ENCODE results near the gene RPUSD1. TPM values are rescaled to one million over a fixed set of nuclear protein-coding genes. Genes with fewer than 3 reads are reported as not detected.
"Not testable (repeated sequence)": the region's sequence is repeated elsewhere in the genome, so short reads cannot be mapped to it uniquely, and the experiment has no call there.

Gene RPUSD1
- total RNA-seq, 1 donor from 2014 or later, result 7.8 TPM

DNA sequence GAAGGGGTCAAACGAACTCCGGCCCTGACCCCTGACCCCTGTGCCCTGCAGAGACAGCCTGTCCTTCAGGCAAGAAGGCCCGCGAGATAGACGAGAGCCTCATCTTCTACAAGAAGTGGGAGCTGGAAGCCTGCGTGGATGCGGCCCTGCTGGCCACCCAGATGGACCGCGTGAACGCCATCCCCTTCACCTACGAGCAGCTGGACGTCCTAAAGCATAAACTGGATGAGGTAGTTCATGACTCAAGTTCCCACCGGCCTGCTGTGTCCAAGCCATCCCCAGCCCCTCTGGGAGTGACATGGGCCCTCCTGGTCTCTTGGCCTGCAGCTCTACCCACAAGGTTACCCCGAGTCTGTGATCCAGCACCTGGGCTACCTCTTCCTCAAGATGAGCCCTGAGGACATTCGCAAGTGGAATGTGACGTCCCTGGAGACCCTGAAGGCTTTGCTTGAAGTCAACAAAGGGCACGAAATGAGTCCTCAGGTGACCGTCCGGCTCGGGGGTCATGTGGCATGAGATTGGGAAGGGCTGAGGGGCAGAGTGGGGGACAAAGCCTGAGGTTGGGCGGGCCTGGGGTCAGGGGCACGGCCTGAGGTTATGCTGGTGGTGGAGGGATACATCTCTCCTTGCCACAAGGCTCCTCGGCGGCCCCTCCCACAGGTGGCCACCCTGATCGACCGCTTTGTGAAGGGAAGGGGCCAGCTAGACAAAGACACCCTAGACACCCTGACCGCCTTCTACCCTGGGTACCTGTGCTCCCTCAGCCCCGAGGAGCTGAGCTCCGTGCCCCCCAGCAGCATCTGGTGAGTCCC is 22.0 kb downstream of the RPUSD1 start:
- DNase-seq, result no peak

DNA sequence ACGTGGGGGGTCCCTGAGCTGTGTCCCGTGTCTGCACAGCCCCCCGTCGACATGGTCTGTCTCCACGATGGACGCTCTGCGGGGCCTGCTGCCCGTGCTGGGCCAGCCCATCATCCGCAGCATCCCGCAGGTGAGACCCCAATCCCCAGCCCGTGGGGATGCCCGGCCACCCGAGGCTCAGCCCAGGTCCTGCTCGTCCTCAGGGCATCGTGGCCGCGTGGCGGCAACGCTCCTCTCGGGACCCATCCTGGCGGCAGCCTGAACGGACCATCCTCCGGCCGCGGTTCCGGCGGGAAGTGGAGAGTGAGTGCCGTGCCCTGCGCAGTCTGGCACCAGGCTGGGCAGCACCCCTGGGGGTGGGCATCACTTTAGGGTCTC is 22.7 kb downstream of the RPUSD1 start:
- no peak for DNase-seq

DNA sequence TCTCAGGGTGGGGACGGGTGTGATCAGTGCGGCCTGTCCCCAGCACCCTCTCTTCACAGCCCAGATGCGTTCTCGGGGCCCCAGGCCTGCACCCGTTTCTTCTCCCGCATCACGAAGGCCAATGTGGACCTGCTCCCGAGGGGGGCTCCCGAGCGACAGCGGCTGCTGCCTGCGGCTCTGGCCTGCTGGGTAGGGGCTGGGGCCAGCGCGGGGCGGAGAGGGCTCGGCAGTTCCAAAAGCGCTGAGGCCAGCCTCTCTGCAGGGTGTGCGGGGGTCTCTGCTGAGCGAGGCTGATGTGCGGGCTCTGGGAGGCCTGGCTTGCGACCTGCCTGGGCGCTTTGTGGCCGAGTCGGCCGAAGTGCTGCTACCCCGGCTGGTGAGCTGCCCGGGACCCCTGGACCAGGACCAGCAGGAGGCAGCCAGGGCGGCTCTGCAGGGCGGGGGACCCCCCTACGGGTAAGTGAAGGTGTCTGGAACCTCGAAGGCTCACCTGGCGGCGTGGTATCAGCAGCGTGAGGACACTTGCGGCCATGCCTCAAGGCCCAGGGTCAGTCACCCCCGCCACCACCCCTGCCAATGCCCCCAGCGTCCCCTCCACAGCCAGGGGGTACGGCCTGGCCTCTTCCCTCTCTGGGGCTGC is 23.2 kb downstream of the RPUSD1 start:
- no peak for DNase-seq

DNA sequence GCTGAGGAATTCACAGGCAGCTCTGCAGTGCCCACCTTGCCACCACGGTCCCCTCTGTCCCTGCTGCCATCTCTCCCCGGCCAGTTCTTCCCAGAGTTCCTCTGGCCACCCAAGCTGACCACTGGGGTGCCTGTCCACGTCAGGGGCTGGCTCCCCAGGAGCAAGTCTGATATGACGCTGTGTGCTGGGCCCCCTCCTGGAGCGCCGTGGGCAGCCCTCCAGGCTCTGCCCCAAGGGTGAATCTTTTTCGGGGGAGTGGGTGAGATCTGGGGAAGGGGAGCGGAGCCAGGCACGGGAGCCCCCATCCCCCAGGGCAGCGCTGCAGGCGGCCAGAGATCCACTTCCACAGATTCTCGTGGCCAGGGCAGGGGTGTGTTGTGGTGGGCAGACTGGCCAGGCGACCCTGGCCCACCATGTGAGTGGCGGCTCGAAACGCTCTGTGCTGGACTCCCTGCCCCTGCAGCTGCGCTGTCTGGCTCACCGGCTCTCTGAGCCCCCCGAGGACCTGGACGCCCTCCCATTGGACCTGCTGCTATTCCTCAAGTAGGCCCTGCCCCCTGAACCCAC is 23.9 kb downstream of the RPUSD1 start:
- DNase-seq, result no peak

DNA sequence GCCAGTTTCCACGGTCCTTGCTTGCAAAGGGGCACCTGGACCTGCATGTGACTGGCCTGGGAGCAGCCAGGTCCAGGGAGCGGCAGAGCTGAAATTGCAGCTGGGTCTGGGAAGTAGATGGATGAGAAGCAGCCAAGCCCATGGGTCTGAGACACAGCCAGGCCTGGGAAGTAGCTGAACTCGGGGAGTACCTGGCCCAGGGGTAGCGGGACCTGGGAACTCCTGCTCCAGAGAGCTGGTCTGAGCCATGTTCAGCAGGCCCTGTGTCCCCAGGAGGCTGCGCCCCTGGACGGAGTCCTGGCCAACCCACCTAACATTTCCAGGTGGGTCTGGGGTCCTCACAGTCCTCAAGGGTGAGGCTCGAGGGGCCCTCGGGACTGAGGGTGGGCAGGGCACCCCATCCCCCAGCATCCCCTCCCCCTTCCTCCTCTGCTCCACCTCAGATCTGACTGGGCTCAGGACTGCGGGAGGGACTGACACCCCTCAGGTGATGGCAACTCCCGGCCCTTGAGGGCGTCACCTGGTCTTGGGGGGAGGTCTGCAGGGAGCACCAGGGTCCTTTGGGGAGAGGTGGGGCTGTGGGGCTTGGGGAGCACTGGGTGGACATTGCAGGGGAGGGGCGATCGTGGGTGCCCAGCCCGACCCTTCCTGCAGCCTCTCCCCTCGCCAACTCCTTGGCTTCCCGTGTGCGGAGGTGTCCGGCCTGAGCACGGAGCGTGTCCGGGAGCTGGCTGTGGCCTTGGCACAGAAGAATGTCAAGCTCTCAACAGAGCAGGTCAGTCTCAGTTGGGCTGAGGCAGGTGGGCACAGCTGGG is 24.6 kb downstream of the RPUSD1 start:
- no peak for DNase-seq

DNA sequence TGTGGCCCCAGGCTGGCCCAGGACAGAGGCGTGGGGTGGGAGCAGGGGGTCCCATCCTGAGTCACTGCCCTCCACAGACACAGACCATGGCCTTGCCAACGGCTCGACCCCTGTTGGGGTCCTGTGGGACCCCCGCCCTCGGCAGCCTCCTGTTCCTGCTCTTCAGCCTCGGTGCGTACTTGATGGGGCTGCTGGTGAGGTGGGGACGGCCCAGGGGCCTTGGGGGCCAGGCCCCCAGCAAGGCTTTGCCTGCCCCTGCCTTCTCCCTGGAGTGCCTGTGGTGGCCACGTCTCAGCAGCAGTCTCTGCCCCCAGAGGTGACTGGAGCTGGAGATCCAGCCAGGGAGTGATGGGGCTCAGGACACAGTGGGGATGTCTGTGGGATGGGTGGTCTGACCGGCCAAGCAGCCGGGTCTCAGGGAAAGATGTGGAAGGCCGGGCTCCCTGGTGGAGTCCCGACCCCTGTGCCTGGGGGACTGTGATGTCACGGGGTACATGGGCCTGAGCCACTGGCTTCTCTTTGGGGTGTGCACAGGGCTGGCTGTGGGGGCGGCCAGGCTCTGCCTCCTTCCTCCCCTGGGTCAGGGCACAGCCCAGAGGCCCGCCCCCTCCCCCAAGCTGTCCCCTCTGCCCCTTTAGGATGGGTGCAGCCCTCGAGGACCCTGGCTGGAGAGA is 25.4 kb downstream of the RPUSD1 start:
- DNase-seq, result no peak

DNA sequence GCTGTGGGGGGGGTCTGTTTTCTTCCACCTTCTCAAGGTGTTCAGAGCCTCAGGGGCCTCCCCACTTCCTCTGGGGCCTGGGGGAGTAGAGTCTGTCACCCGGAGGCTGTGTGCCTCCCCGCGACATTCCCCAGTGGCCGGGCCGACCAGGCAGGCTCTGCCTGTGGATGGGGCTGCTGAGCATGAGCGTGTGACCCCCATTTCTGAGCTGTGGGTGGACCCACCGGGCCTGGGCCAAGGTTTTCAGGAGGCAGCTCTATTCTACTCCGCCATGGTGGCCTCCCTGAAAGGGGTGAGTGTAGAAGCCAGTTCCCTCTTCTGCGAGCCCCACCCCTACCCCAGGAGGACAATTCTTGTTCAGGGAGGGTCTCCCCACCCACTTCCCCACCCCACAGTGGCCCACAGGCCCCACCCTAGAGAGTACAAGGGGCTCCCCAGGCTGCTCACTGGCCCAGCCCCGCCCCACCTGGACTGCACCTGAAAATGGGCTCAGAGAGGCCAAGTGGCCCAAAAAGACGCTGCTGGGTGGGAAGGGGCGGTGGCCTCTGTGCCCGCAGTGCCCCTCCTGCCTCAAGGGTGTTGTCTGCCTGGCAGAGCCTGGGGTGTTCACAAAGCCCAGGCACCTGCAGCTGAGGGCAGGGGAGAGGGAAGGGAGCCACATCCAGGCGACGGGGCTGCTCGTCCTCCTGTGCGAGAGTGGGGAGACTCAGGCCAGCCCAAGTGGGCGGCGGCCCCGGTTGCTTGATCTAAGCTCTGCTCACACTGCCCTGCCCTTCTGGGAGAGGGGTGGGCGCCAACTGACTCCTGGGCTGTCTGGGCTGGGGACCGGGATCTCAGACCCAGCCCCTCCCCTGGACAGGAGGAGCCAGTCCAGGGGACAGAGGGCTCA is 26.3 kb downstream of the RPUSD1 start:
- no peak for DNase-seq

DNA sequence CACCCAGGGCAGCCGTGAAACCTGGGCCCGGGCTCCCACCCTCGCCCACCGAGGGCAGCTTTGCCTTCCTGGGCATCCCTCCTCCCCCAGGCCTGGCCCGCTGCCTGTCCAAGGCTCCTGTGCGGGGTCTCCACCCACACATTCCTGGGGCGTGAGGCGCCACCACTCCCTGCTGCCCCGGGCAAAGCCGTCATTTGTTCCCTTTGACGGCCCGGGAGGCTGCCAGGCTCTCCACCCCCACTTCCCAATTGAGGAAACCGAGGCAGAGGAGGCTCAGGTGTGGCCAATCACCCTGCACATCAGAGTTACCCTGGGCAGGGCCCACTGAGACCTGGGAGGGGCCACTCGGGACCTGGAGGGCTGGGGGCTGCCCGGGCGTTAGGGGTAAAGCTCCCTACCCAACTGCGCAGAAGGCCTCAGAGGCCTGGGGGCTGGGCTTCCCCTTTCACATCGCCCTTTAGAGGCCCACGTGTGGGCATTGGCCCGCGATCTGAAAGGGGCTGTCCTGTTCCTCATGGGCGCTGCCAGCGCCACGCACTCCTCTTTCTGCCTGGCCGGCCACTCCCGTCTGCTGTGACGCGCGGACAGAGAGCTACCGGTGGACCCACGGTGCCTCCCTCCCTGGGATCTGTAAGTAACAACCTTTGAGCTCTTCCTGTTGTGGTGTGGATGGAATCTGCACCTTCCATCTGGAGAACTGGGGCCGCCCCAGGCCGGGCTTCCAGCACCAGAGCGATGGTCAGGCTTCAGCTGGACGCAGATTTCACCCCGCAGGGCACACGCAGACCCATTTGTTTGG is 27.4 kb downstream of the RPUSD1 start, which contains the start of gene MSLN:
Gene MSLN (plus strand): TSS at position 190 of the 799 bp plus-strand sequence. CDS start 1,947 bp downstream, outside the sequence.
- no peak for DNase-seq

DNA sequence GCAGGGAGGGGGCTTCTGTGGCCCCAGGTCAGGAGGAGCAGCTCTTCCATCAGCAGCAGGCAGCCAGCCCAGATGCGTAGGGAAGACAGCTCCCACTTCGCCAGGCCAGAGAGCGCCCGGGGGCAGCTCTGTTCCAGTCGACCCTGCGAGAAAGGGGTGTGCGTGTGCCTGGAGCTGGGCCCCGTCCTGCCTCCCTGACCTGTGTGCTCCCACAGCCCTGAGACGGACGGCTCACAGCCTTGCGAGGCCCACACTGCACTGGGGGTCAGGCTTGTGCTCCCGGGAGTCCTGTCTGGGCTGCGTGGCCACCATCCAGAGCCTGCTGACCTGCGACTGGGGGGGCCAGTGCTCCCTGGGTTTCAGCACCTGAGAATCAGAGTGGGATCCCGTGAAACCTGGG is 28.1 kb downstream of the RPUSD1 start:
- DNase-seq, result no peak

DNA sequence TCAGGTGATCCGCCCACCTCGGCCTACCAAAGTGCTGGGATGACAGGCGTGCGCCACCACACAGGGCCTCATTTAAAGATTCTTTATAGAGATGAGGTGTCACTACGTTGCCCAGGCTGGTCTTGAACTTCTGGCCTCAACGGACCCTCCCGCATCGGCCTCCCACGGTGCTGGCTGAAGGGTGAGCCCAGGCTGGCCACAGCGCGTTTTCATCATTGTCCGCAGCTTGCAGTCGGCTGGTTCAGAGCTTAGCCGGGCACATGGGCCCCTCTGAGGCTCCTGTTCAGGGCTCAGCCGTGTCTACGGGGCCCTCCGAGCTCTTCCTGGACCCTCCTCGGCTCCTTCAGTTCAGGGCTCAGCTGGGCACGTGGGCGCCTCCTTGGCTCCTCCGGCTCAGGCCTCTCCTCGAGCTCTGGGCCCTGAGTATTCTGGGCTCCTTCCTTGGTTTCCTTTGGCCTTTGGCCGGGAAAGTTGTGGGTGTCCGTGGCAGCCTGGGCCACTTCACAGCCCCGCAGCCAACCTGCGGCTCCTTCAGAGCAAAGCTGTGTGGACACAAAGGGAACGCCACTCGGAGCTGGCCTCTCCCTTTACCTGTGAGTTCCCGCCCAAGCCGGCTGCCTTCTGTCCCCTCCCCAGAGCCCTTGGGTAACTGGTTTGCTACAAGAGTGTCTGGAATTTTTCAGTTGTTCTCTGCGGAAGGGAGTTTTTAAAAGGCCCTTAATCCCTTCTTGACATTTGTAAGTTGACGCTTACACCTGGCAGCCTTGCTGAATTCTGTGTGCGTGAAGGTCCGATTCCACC is 28.9 kb downstream of the RPUSD1 start:
- no peak for DNase-seq

DNA sequence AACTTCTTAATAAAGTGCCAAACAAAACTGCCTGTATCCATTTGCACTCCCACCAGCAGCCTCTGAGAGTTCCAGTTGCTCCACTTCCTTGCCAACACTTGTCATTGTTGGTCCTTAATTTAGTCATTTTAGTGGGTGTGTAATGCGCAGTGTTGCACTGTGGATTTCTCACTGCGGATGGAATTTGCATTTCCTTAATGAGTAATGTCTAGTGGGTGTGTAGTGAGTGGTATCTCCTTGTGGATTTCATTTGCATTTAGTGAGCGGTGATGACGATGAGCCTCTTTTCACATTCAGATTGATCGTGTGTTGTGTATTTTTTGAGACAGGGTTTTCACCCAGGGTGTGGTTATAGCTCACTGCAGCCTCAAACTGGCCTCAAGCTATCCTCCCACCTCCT is 31.8 kb downstream of the RPUSD1 start:
- DNase-seq, result no peak

DNA sequence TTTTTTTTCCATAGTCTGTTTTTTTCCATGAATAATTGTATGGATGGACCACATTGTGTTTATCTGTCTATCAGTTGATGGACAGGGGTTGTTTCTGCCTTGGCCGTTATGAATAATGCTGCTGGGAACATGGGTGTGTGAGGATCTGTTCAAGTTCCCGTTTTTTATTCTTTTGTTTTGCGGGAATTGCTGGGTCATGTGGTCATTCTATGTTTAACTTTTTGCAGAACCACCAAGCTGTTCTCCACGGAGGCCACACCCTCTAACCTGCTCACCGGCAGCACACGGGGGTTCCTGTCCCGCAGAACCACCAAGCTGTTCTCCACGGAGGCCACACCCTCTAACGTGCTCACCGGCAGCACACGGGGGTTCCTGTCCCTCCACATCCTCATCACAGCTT is 33.5 kb downstream of the RPUSD1 start:
- no peak for DNase-seq

DNA sequence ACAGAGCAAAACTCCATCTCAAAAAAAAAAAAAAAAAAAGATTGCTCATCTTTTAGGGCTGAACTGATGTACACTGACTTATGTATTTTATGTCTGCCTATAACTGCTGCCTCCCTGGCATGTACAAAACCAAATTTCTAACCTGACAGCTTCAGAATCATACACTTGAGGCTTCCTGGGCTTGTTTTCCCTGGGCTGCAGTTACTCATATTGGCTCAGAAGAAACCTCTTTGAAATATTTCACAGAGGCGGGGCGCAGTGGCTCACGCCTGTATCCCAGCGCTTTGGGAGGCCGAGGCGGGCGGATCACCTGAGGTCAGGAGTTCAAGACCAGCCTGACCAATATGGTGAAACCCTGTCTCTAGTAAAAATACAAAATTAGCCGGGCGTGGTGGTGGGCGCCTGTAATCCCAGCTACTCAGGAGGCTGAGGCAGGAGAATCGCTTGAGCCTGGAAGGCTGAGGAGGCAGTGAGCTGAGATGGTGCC is 34.0 kb downstream of the RPUSD1 start:
- not testable (repeated sequence) for DNase-seq

DNA sequence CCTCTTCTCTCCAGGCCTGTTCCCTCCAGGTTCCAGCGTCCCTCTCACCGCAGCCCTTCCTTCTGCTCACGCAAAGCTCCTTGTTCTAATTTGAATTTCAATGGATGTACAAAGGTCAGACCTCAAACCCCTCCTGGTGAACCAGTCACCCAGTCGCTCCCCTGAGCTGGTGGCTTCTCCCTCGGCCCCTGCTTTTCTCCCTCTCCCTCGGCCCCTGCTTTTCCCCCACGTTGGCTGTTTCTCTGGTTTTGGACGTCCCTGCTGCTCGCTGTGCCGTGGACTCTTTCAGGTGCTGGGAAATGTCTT is 36.2 kb downstream of the RPUSD1 start:
- no peak for DNase-seq

DNA sequence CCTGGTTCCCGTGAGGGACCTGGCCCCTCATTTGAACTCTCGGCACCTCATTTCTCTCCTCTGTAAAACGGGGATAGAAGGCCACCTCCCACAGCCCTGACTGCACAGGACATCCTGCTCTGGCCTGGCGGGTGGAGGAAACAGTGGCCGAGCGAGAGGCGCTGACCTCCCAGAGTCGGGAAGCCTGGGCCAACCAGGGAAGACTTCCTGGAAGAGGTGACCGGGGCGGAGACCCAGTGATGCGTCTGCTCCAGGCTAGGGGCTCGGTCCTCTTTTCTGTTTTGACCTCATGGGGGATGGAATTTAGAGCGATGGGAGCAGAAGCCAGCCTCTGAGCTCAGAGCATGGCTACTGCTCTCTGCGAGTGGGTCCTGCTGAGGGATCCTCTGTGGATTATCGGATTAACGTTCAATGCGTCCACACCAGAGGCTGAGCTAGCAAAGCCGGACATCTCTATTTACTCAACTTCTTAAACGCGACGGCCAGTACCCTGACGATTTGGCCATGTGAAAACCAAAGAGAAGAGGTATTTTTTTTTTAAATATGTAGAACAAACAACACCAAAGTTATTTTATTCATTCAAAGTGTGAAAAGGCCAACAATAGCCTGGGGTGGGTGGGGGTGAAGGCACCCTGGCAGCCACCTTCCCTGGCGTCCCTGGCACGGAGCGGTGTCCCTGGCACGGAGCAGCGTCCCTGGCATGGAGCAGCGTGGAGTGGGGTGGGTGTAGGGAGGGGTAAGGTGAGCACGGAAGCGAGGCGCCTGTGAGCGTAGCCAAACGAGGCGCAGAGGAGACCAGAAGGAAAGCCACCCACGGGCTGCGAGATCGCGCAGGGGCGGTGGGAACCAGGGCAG is 36.8 kb downstream of the RPUSD1 start:
- no peak for DNase-seq

DNA sequence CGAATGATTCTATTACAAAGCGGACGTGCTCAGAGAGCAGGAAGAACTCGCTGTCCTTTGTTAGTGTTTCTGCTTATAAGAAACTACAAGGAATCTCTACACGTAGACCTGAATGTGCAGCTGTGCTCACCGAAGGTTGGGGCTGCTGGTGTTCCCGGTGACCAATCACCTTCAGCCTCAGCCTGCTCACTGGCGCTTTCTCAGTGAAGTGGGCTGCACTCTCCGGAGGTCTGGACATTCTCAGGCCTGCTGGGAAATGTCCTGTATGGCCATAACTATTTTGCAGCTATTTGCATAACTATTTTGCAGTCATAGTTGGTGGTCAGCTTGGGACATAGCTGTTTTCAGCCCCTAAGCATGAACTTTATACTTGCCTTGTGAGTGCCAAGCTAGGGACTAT is 37.7 kb downstream of the RPUSD1 start:
- DNase-seq, result no peak

DNA sequence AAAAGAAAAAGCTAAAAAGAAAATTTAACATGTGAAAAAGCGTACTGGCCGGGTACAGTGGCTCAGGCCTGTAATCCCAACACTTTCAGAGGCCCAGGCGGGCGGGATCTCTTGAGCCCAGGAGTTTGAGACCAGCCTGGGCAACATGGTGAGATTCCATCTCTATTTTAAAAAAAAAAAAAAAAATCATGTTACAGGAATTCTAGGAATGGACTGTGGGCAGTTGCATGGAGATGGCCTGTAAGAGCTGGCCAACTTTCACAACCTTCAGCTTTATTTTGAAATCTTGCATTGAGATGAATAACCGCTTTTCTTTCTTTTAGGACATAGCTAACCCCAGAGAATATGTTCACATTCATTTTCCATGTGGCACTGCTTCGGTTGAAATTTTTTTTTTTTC is 39.2 kb downstream of the RPUSD1 start:
- DNase-seq, result no peak

DNA sequence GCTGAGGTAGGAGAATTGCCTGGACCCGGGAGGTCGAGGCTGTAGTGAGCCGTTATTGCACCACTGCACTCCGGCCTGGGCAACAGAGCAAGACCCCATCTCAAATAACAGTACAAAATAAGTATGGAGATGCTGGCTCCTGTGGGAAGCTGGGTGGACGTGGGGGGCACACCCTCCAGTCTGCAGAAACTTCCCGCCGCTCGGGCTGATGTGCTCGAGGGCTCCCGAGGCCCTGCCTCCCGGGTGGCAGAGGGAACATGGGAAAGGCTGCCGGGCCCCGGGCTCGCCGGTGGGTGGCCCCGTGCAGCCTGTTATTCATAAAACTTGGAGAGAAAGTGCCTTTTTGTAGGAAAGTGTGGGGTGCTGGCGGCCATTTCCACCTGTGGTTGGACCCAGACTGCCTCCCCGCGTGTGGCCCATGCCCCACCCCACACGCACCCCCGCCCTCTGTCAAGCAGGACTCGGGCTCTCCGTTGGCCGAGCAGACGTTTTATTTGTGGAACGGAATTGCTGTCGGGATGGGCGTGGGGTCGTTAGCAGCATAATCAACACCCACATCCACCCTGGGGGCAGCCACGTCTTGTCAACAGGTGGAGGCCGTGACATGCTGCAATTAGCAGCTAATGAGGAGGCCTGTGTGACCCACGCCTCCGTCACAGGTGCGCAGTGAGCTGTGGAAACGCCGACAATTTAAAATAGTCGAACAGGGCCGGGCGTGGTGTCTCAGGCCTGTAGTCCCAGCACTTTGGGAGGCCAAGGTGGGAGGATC is 40.0 kb downstream of the RPUSD1 start:
- DNase-seq, result no peak
